ENCODE results near the gene HYDIN. TPM values are rescaled to one million over a fixed set of nuclear protein-coding genes. Genes with fewer than 3 reads are reported as not detected.
"Not testable (repeated sequence)": the region's sequence is repeated elsewhere in the genome, so short reads cannot be mapped to it uniquely, and the experiment has no call there.

HYDIN gene
- total and polyA plus RNA-seq, 3 experiments from 2014 or later = not detected

DNA sequence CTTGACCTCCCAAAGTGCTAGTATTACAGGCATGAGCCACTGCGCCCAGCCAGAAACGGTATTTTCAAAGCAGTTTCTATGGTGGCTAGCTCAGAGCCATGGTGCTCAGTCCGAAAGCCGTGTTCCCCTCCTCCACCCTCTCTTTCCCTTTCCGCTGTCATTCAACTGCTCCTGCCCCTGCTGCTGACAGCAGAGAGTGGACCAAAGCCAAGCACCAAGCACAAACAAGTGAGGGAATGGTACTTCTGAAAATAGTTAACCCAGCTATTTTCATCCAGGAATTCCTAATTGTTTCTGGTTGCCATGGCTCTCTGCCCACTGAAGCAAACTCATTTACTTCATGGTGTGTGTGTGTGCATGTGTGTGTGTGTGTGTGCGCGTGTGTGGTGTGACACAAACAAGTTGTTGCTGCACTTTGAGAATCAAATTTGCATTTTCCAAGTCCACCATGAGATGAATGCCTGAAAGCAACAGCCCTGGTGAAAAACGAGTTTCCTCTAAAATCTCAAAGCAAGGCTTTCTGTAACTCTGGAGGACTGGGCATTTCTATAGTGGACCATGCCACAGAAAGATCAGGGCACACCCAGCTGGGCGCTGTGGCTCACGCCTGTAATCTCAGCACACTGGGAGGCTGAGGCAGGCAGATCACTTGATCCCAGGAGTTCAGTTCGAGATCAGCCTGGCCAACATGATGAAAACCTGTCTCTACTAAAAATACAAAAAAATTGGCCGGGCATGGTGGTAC lies 293.6 kb downstream of the HYDIN start:
- H3K4me1 Mint-ChIP-seq; H3K27me3 ChIP-seq (ENCODE audit: insufficient read depth, low read length, poor library complexity, severe bottlenecking); H3K27ac ChIP-seq (ENCODE audit: low read depth, low read length); H3K4me1 ChIP-seq (ENCODE audit: insufficient read depth, low read length); H3K9me3 Mint-ChIP-seq; H3K27ac Mint-ChIP-seq; CTCF ChIA-PET; H3K36me3 ChIP-seq (ENCODE audit: insufficient read depth, low read length); H3K36me3 Mint-ChIP-seq; POLR2A ChIA-PET; H3K4me3 ChIP-seq (ENCODE audit: low read length); H3K9me3 ChIP-seq (ENCODE audit: low read length); DNase-seq; H3K4me3 Mint-ChIP-seq; H3K27me3 Mint-ChIP-seq: not testable (repeated sequence)

DNA sequence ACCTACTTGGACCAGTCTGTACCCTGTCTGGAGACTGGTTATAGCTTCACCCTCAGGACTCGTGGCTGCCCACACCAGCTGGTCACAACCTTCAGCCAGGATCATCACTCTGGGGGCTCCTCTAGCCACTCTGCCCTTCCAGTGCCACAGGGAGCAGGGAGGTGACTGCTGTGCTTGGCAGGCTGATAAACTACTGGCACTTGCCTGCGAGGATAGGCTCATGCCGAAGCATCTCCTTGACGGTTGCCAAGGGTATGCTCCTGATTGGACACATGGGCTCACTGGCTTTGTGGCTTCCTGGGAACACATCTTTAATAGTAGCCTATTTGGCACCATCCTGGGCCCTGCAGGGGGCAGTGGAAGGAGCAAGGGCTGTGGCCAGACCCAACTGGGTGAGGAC lies 295.2 kb downstream of the HYDIN start:
- H3K27ac ChIP-seq (ENCODE audit: low read depth, low read length); POLR2A ChIA-PET; H3K4me1 Mint-ChIP-seq; H3K36me3 ChIP-seq (ENCODE audit: insufficient read depth, low read length); H3K27me3 ChIP-seq (ENCODE audit: insufficient read depth, low read length, poor library complexity, severe bottlenecking); H3K27me3 Mint-ChIP-seq; H3K9me3 Mint-ChIP-seq; H3K4me3 Mint-ChIP-seq; H3K4me3 ChIP-seq (ENCODE audit: low read length); CTCF ChIA-PET; H3K27ac Mint-ChIP-seq; H3K36me3 Mint-ChIP-seq; H3K9me3 ChIP-seq (ENCODE audit: low read length); DNase-seq; H3K4me1 ChIP-seq (ENCODE audit: insufficient read depth, low read length): not testable (repeated sequence)

DNA sequence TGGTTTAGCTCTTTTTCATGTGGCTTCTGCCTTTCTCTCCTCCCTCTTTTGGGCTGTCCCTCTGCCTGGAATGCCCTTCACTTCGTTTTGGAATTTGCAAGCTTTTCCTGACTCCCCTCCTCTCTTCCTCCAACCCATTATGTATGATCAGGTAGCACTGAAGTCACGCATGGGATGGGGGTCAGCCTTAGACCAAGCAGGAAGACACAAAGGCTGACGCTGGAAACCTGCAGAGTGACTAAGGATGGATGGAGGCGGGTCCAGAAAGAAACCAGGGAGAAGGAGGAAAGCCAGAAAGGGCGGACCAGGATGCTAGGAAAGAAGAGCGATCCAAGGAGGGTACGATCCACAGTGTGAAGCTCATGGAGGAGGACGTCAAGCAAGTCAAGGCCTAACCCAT lies 296.8 kb downstream of the HYDIN start:
- H3K9me3 ChIP-seq (ENCODE audit: low read length); H3K27ac Mint-ChIP-seq; POLR2A ChIA-PET; H3K27me3 Mint-ChIP-seq; H3K4me1 ChIP-seq (ENCODE audit: insufficient read depth, low read length); H3K27me3 ChIP-seq (ENCODE audit: insufficient read depth, low read length, poor library complexity, severe bottlenecking); CTCF ChIA-PET; H3K9me3 Mint-ChIP-seq; H3K4me1 Mint-ChIP-seq; H3K36me3 Mint-ChIP-seq; H3K4me3 Mint-ChIP-seq; H3K27ac ChIP-seq (ENCODE audit: low read depth, low read length); H3K36me3 ChIP-seq (ENCODE audit: insufficient read depth, low read length); H3K4me3 ChIP-seq (ENCODE audit: low read length); DNase-seq: not testable (repeated sequence)

DNA sequence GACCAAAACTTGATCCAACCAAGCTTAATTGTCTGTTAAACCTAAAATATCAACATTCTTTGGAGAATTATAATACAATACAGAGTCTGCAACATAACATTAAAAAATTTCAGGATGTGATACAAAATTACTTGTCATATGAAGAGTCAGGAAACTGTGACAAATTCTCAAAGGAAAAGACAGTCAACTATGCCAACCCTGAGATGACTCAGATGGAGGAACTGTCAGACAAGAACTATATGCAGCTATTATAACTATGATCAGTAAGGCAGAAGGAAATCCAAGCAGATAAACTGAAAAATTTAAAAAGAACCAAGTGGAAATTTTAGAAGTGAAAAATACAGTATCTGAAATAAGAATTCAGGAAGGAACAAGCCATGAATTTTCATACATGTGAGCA lies 299.8 kb downstream of the HYDIN start:
- H3K27me3 ChIP-seq (ENCODE audit: insufficient read depth, low read length, poor library complexity, severe bottlenecking); H3K9me3 ChIP-seq (ENCODE audit: low read length); H3K27ac ChIP-seq (ENCODE audit: low read depth, low read length); H3K4me3 Mint-ChIP-seq; H3K9me3 Mint-ChIP-seq; DNase-seq; H3K36me3 ChIP-seq (ENCODE audit: insufficient read depth, low read length); POLR2A ChIA-PET; H3K27me3 Mint-ChIP-seq; H3K36me3 Mint-ChIP-seq; H3K4me3 ChIP-seq (ENCODE audit: low read length); H3K4me1 ChIP-seq (ENCODE audit: insufficient read depth, low read length); CTCF ChIA-PET; H3K27ac Mint-ChIP-seq; H3K4me1 Mint-ChIP-seq: not testable (repeated sequence)

DNA sequence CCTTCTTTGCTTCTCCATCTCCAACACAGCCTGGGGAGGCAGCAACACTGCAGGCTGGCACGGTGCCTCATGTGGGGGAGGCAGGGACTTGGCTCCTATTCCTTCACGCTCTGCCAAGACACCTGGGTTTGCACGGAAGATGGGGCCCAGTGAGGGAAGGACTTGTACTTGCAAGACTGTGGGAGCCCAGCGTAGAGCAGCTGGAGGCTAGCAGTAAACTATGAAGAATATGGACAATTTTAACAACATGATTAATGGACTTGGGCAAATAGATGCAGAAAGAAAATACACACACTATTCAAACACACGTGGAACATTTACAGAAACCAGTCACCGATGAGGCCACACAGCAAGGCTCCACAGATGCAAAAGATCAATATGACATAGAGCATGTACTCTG lies 308.4 kb downstream of the HYDIN start:
- H3K27me3 Mint-ChIP-seq; H3K4me3 ChIP-seq (ENCODE audit: low read length); H3K27ac Mint-ChIP-seq; H3K27me3 ChIP-seq (ENCODE audit: insufficient read depth, low read length, poor library complexity, severe bottlenecking); H3K4me1 Mint-ChIP-seq; H3K4me1 ChIP-seq (ENCODE audit: insufficient read depth, low read length); H3K4me3 Mint-ChIP-seq; DNase-seq; H3K27ac ChIP-seq (ENCODE audit: low read depth, low read length); H3K36me3 ChIP-seq (ENCODE audit: insufficient read depth, low read length); H3K36me3 Mint-ChIP-seq; POLR2A ChIA-PET; H3K9me3 ChIP-seq (ENCODE audit: low read length); H3K9me3 Mint-ChIP-seq: not testable (repeated sequence)
- CTCF ChIA-PET = interaction anchor here (0.7 kb wide), 1 partner anchor 397 kb away, joined by 3 read pairs; no protein-coding TSS in a partner anchor

DNA sequence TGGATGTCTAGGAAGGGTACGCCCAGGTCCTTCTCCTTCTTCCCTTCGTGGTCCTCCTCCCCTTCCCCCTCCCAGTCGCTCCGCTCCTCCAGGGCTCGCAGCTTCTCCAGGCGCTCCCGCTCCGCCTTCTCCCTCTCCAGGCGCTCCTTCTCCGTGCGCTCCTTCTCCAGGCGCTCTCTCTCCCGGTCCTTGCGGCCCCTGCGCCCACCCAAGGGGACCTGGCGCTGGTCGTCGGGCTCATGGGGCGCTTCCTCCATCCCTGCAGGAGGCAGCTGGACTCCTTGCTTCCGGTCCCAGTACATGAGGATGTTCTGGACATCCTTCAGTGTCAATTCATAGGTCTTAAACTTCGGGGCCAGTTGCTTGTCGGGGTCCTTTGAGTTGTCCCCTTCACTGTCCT lies 309.9 kb downstream of the HYDIN start:
- H3K27ac ChIP-seq (ENCODE audit: low read depth, low read length); H3K27me3 Mint-ChIP-seq; H3K9me3 Mint-ChIP-seq; CTCF ChIA-PET; H3K4me3 ChIP-seq (ENCODE audit: low read length); H3K4me1 ChIP-seq (ENCODE audit: insufficient read depth, low read length); H3K4me3 Mint-ChIP-seq; H3K9me3 ChIP-seq (ENCODE audit: low read length); DNase-seq; H3K36me3 ChIP-seq (ENCODE audit: insufficient read depth, low read length); POLR2A ChIA-PET; H3K27me3 ChIP-seq (ENCODE audit: insufficient read depth, low read length, poor library complexity, severe bottlenecking); H3K36me3 Mint-ChIP-seq; H3K27ac Mint-ChIP-seq; H3K4me1 Mint-ChIP-seq: not testable (repeated sequence)

DNA sequence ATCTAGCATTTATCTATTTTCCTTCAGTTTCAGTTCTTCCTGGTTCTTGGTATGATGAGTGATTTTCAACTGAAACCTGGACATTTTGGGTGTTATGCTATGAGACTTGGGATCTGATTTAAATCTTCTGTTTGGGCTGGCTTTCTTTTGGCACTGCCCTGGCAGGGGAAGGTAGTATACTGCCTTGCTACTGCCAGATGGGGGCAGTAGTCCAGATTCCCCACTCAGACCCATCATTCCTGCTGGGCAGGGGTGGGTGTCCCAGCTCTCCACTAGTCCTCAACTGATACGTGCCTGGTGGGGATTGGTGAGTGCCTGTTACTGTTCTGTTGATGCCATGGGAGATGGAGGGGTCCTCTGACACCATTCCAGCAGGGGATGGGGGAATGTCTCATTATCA lies 342.3 kb downstream of the HYDIN start:
- H3K4me3 ChIP-seq (ENCODE audit: low read length); H3K27ac Mint-ChIP-seq; H3K27me3 Mint-ChIP-seq; H3K9me3 Mint-ChIP-seq; DNase-seq; H3K27ac ChIP-seq (ENCODE audit: low read depth, low read length); H3K4me1 ChIP-seq (ENCODE audit: insufficient read depth, low read length); H3K36me3 ChIP-seq (ENCODE audit: insufficient read depth, low read length); POLR2A ChIA-PET; H3K4me1 Mint-ChIP-seq; H3K27me3 ChIP-seq (ENCODE audit: insufficient read depth, low read length, poor library complexity, severe bottlenecking); H3K36me3 Mint-ChIP-seq; CTCF ChIA-PET; H3K9me3 ChIP-seq (ENCODE audit: low read length); H3K4me3 Mint-ChIP-seq: not testable (repeated sequence)

DNA sequence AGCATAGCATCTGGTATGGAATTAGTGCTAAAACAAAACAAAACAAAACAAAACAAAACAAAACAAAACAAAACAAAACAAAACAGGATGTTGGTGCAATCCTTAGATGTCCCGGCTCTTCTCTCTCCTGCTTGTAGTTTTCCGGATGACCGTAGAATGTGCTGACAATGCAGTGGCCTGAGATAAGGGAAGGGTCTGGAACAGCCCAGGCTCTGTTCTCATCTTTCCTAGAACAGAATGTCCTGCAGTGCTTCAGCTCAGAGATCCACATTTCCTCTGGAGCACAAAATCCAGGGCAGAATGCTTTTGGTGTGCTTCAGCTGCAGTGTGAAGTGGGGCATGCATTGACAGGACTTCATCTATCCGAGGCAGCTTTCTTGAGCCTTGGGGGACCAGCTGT lies 345.9 kb downstream of the HYDIN start:
- H3K4me3 Mint-ChIP-seq; DNase-seq; H3K27ac ChIP-seq (ENCODE audit: low read depth, low read length); H3K9me3 Mint-ChIP-seq; CTCF ChIA-PET; H3K4me1 ChIP-seq (ENCODE audit: insufficient read depth, low read length); H3K4me3 ChIP-seq (ENCODE audit: low read length); POLR2A ChIA-PET; H3K36me3 ChIP-seq (ENCODE audit: insufficient read depth, low read length); H3K9me3 ChIP-seq (ENCODE audit: low read length); H3K36me3 Mint-ChIP-seq; H3K4me1 Mint-ChIP-seq; H3K27me3 Mint-ChIP-seq; H3K27me3 ChIP-seq (ENCODE audit: insufficient read depth, low read length, poor library complexity, severe bottlenecking); H3K27ac Mint-ChIP-seq: not testable (repeated sequence)

DNA sequence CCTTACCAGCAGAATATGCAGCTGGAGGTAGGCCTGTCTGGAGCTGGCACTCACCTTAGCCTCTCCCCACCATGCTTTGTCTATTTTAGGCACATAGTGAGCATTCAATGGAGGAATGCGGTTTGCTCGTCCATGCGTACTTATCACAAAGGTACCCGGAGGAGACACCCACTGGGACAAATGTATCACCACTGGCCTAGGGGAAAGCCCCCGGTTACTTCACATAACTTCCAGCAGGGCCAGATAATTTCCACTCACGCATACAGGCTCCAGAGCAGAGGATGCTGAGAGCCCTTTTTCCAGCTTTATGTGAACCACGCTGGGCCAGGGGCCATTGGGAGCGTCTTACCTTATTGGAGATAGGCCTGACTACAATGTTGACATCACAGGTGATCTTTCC lies 348.2 kb downstream of the HYDIN start:
- H3K9me3 Mint-ChIP-seq; H3K4me3 ChIP-seq (ENCODE audit: low read length); POLR2A ChIA-PET; DNase-seq; H3K36me3 Mint-ChIP-seq; CTCF ChIA-PET; H3K27ac ChIP-seq (ENCODE audit: low read depth, low read length); H3K36me3 ChIP-seq (ENCODE audit: insufficient read depth, low read length); H3K9me3 ChIP-seq (ENCODE audit: low read length); H3K27ac Mint-ChIP-seq; H3K27me3 Mint-ChIP-seq; H3K4me1 ChIP-seq (ENCODE audit: insufficient read depth, low read length); H3K27me3 ChIP-seq (ENCODE audit: insufficient read depth, low read length, poor library complexity, severe bottlenecking); H3K4me3 Mint-ChIP-seq; H3K4me1 Mint-ChIP-seq: not testable (repeated sequence)
